ENCODE results near the gene TLE4. TPM values are rescaled to one million over a fixed set of nuclear protein-coding genes. Genes with fewer than 3 reads are reported as not detected.

Gene TLE4
- polyA plus RNA-seq, 3 donors = 21.0 to 107 (median 21.7) TPM

- no peak overlapping the region for H3K9ac ChIP-seq (ENCODE audit: insufficient read depth, low read length, poor library complexity, severe bottlenecking)
- no peak overlapping the region for H2AFZ ChIP-seq (ENCODE audit: insufficient read depth, low read depth, low read length, poor library complexity, severe bottlenecking)
- peaks cover 98 to 100% of the 10 kb centered on the region in 2 donors for H3K36me3 ChIP-seq (replicated peaks in 1 of 2; ENCODE audit: control insufficient read depth in 1 of 2, insufficient read depth in 2 of 2, low read length in 2 of 2)
- H3K27ac ChIP-seq (ENCODE audit: low read depth in 1 of 2, low read length in 2 of 2) = no peak overlapping the region
- 99% methylated on average over 7 of the region's 7 CpGs for WGBS (ENCODE audit: insufficient coverage)
- H3K4me1 ChIP-seq (ENCODE audit: control insufficient read depth in 1 of 2, insufficient read depth in 2 of 2, low read length in 2 of 2) = no peaks in the 10 kb centered on the region
- H3K9me3 ChIP-seq (replicated peaks in 1 of 2; ENCODE audit: control insufficient read depth in 1 of 2, insufficient read depth in 1 of 2, low read length in 2 of 2) = no peaks in the 10 kb centered on the region
- H3K4me3 ChIP-seq (replicated peaks in 1 of 3; ENCODE audit: low read depth in 2 of 3, low read length in 3 of 3) = no peak overlapping the region
- no peak for DNase-seq
- no peak overlapping the region for H3K4me2 ChIP-seq (replicated peaks; ENCODE audit: extremely low read depth, low read length, poor library complexity, severe bottlenecking)
- H3K27me3 ChIP-seq (ENCODE audit: control insufficient read depth in 2 of 2, insufficient read depth in 2 of 2, low read length in 2 of 2) = no peaks in the 10 kb centered on the region
- H4K20me1 ChIP-seq (ENCODE audit: insufficient read depth, low read length) = peaks cover 34% of the 10 kb centered on the region
- H3K36me3 Mint-ChIP-seq = peaks cover 79 to 93% of the 10 kb centered on the region in 2 donors
- TF ChIP-seq CTCF (IDR thresholded peaks at IDR 0.05) = no peak
- H3K9me3 Mint-ChIP-seq = no peaks in the 10 kb centered on the region
- H3K4me3 Mint-ChIP-seq = no peak overlapping the region
- intact Hi-C loops (cut with micrococcal nuclease) = no loop called here
- peaks cover 0 to 1% (median 0%) of the 10 kb centered on the region in 3 donors for H3K27me3 Mint-ChIP-seq (ENCODE audit: low read depth in 3 of 3)
- peak overlapping the region in 1 of 7 donors; percentile 5 for H3K27ac Mint-ChIP-seq
- no peaks in the 10 kb centered on the region for H3K4me1 Mint-ChIP-seq
- peaks cover 7% of the 10 kb centered on the region for H3K79me2 ChIP-seq (ENCODE audit: insufficient read depth, low read length)
Observed at GRCh38 chr9:79709743-79710674, 138.2 kb downstream of the TLE4 start.

- Histone ChIP-seq H3K36me3 (replicated peaks in 1 of 2; ENCODE audit: control insufficient read depth in 1 of 2, insufficient read depth in 2 of 2, low read length in 2 of 2) (peaks cover 98 to 100% of the 10 kb centered on the region in 2 donors), H3K4me1 (ENCODE audit: control insufficient read depth in 1 of 2, insufficient read depth in 2 of 2, low read length in 2 of 2) (no peaks in the 10 kb centered on the region), H3K4me2 (replicated peaks; ENCODE audit: extremely low read depth, low read length, poor library complexity, severe bottlenecking) (no peak overlapping the region), H3K9ac (ENCODE audit: insufficient read depth, low read length, poor library complexity, severe bottlenecking) (no peak overlapping the region), H3K4me3 (replicated peaks in 1 of 3; ENCODE audit: low read depth in 2 of 3, low read length in 3 of 3) (no peak overlapping the region), H3K79me2 (ENCODE audit: insufficient read depth, low read length) (peaks cover under 1% of the 10 kb centered on the region), H3K27me3 (ENCODE audit: control insufficient read depth in 2 of 2, insufficient read depth in 2 of 2, low read length in 2 of 2) (no peaks in the 10 kb centered on the region), H2AFZ (ENCODE audit: insufficient read depth, low read depth, low read length, poor library complexity, severe bottlenecking) (no peak overlapping the region), H4K20me1 (ENCODE audit: insufficient read depth, low read length) (peaks cover 46% of the 10 kb centered on the region), H3K9me3 (replicated peaks in 1 of 2; ENCODE audit: control insufficient read depth in 1 of 2, insufficient read depth in 1 of 2, low read length in 2 of 2) (no peaks in the 10 kb centered on the region), H3K27ac (ENCODE audit: low read depth in 1 of 2, low read length in 2 of 2) (peak overlapping the region in 1 of 2 donors; percentile 17)
- Mint-ChIP-seq H3K9me3 (no peaks in the 10 kb centered on the region), H3K27ac (peak overlapping the region in 2 of 7 donors; percentile 47 to 62), H3K4me1 (no peaks in the 10 kb centered on the region), H3K27me3 (ENCODE audit: low read depth in 3 of 3) (peaks cover 0 to 1% (median 0%) of the 10 kb centered on the region in 3 donors), H3K4me3 (no peak overlapping the region), H3K36me3 (peaks cover 61 to 74% of the 10 kb centered on the region in 2 donors)
- no peak for TF ChIP-seq CTCF (IDR thresholded peaks at IDR 0.05)
- intact Hi-C loops (cut with micrococcal nuclease) = no loop called here
- DNase-seq = no peak
Observed at GRCh38 chr9:79711874-79712273, 140.1 kb downstream of the TLE4 start.

Measured in CD14-positive monocyte (primary cell).